ENCODE results near the gene USP46.

GRCh38 chr4:52612341-52612740 lies 46.8 kb downstream of the USP46 start:
- TF ChIP-seq CTCF (IDR thresholded peaks at IDR 0.05 in 8 of 11, conservative IDR thresholded peaks at IDR 0.05 in 3 of 11) (no peak), POLR2AphosphoS5 (IDR thresholded peaks at IDR 0.05) (no peak)

All from spleen (tissue), 7 donors.